HepG2 (cell line): ENCODE results near the gene SRSF11. TPM values are rescaled to one million over a fixed set of nuclear protein-coding genes. Genes with fewer than 3 reads are reported as not detected.

Experiments used
- CBFB ChIP-seq: sonication (generic); formaldehyde crosslinking; IDR thresholded peaks from 2 replicates; pipeline ENCODE4 v1.4.0; 2020; ENCODE audit warnings: missing genetic modification reagents
- ELF3 ChIP-seq: IDR thresholded peaks from 2 replicates; pipeline ENCODE4 v1.6.1; 2016; ENCODE audit warnings: missing genetic modification reagents, missing compliant biosample characterization
- GPBP1L1 ChIP-seq: sonication (generic); formaldehyde crosslinking; IDR thresholded peaks from 2 replicates; pipeline ENCODE4 v1.5.0; 2020; ENCODE audit warnings: mild to moderate bottlenecking, missing genetic modification reagents
- HNF1B ChIP-seq: sonication (generic); formaldehyde crosslinking; IDR thresholded peaks from 2 replicates; pipeline ENCODE4 v1.5.1; 2020; ENCODE audit warnings: mild to moderate bottlenecking, moderate library complexity, missing genetic modification reagents
- HOXA7 ChIP-seq: sonication (generic); formaldehyde crosslinking; IDR thresholded peaks from 2 replicates; pipeline ENCODE4 v1.8.1; 2022; ENCODE audit warnings: mild to moderate bottlenecking, missing genetic modification reagents, moderate library complexity
- NRL ChIP-seq: sonication (generic); formaldehyde crosslinking; IDR thresholded peaks from 2 replicates; pipeline ENCODE4 v1.5.0; 2020; ENCODE audit warnings: missing genetic modification reagents, mild to moderate bottlenecking, moderate library complexity, borderline replicate concordance
- PAXIP1 ChIP-seq: sonication (generic); formaldehyde crosslinking; conservative IDR thresholded peaks from 2 replicates; pipeline ENCODE4 v1.4.0; 2020; ENCODE audit warnings: mild to moderate bottlenecking, missing genetic modification reagents, moderate library complexity
- SCMH1 ChIP-seq: sonication (generic); formaldehyde crosslinking; IDR thresholded peaks from 2 replicates; pipeline ENCODE4 v1.9.0; 2021; ENCODE audit warnings: missing genetic modification reagents, mild to moderate bottlenecking, borderline replicate concordance
- STAT5B ChIP-seq: sonication (generic); formaldehyde crosslinking; IDR thresholded peaks from 2 replicates; pipeline ENCODE4 v1.4.0; 2020; ENCODE audit warnings: missing genetic modification reagents
- SUZ12 ChIP-seq: fragments of 150-350 bp; IDR thresholded peaks from 2 replicates; pipeline ENCODE4 v1.6.1; 2014; ENCODE audit warnings: low read depth, low read length
- ZKSCAN5 ChIP-seq: sonication (generic); formaldehyde crosslinking; IDR thresholded peaks from 2 replicates; pipeline ENCODE4 v1.5.1; 2020; ENCODE audit warnings: mild to moderate bottlenecking, missing genetic modification reagents
- ZNF432 ChIP-seq: sonication (generic); formaldehyde crosslinking; IDR thresholded peaks from 2 replicates; pipeline ENCODE4 v1.5.0; 2020; ENCODE audit warnings: missing genetic modification reagents, mild to moderate bottlenecking, borderline replicate concordance
- ZNF672 ChIP-seq: sonication (generic); formaldehyde crosslinking; IDR thresholded peaks from 2 replicates; pipeline ENCODE4 v1.8.1; 2022; ENCODE audit warnings: missing genetic modification reagents
- ZNF704 ChIP-seq: sonication (generic); formaldehyde crosslinking; IDR thresholded peaks from 2 replicates; pipeline ENCODE4 v1.8.1; 2023; ENCODE audit warnings: mild to moderate bottlenecking, inconsistent platforms, moderate library complexity, missing genetic modification reagents, borderline replicate concordance
- ZNF737 ChIP-seq: sonication (generic); formaldehyde crosslinking; IDR thresholded peaks from 2 replicates; pipeline ENCODE4 v1.5.0; 2020; ENCODE audit warnings: missing genetic modification reagents, mild to moderate bottlenecking, borderline replicate concordance
- polyA plus RNA-seq, 8 experiments: library from polyadenylated mRNA; depleted of rRNA in 3 of 8; stranded (reverse) in 7 of 8; unstranded in 1 of 8; fragments of >200 nt; fragmentation: Illumina TruSeq in 4 of 8; extraction: Trizol in 4 of 8; gene quantifications; 2 replicates each; pipeline versions ENCODE4 v1.2.1 to v1.2.3, GENCODE V29; 2011 to 2016; ENCODE audit warnings: low read depth in 4 of 8, missing spikeins in 1 of 8, mixed read lengths in 1 of 8; ENCODE audit not compliant: insufficient read depth in 1 of 8
- total RNA-seq, 5 experiments: library from RNA; depleted of rRNA; stranded (reverse); fragments of >200 nt; fragmentation: Illumina TruSeq; extraction: Trizol; gene quantifications; 2 replicates each; pipeline ENCODE4 v1.2.3, GENCODE V29; 2016; ENCODE audit warnings: low read depth in 1 of 5
- TF ChIP-seq, protein P1 (sequence below): sonication (generic); formaldehyde crosslinking; conservative IDR thresholded peaks from 2 replicates; pipeline ENCODE4 v1.4.0; 2020; ENCODE audit warnings: missing genetic modification reagents
- TF ChIP-seq, protein P2 (sequence below), 2 experiments: sonication (generic) in 1 of 2; formaldehyde crosslinking in 1 of 2; IDR thresholded peaks; 2 replicates each; pipeline versions ENCODE4 v1.4.0 to v1.6.1; 2018 to 2020; ENCODE audit warnings: missing genetic modification reagents in 2 of 2, borderline replicate concordance in 1 of 2, low read depth in 1 of 2, mild to moderate bottlenecking in 1 of 2, missing biosample characterization in 1 of 2

The SRSF11 gene
- total and polyA plus RNA-seq, 2 of the 13 experiments (the other 11 are each of a cell fraction or from before 2014, with no cell fraction given), result 118 to 381 TPM

DNA sequence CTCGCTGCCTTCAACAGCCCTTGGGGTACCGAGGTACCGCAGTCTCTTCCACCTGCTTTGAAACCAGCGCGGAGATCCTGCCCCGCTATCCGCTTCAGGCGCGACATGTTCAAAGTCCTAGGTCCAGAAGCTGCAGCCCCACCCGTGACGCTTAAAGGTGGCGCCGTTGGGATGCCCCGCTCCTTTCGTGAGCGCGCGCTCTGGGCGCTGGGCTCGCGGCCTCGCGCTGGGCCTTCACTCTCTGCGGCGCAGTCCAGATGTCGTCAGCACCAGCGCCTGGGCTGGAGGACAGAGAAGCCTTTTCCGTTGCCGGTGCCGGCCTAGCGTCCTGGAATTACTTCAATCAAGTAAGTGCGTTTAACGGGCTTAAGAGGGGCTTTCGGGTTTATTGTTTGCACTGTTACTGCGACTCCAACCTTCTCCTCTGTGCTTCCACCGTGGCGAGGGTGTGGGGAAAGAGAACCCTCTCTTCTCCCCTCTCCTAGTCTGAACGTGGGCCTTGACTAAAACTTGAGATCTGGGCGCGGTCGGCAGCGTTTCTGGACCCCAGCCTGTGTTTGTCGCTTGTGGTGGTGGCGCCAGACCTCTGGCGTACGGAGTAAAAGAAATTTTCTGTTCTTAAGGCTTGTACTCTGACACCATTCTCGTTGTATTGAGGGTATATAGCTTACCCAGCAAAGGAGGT lies 15.6 kb upstream of the SRSF11 start, which contains the start of gene LRRC40 (continued):
- peak; percentile 84 for TF ChIP-seq PAXIP1 (CRISPR knock-in tag)
- TF ChIP-seq, protein P1, sequence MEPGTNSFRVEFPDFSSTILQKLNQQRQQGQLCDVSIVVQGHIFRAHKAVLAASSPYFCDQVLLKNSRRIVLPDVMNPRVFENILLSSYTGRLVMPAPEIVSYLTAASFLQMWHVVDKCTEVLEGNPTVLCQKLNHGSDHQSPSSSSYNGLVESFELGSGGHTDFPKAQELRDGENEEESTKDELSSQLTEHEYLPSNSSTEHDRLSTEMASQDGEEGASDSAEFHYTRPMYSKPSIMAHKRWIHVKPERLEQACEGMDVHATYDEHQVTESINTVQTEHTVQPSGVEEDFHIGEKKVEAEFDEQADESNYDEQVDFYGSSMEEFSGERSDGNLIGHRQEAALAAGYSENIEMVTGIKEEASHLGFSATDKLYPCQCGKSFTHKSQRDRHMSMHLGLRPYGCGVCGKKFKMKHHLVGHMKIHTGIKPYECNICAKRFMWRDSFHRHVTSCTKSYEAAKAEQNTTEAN (CRISPR knock-in tag), result peak; percentile 20; the same call in 1 of the 2 replicates
- TF ChIP-seq HOXA7, result no peak
- no peak for TF ChIP-seq SCMH1 (CRISPR knock-in tag)
- TF ChIP-seq, protein P2, sequence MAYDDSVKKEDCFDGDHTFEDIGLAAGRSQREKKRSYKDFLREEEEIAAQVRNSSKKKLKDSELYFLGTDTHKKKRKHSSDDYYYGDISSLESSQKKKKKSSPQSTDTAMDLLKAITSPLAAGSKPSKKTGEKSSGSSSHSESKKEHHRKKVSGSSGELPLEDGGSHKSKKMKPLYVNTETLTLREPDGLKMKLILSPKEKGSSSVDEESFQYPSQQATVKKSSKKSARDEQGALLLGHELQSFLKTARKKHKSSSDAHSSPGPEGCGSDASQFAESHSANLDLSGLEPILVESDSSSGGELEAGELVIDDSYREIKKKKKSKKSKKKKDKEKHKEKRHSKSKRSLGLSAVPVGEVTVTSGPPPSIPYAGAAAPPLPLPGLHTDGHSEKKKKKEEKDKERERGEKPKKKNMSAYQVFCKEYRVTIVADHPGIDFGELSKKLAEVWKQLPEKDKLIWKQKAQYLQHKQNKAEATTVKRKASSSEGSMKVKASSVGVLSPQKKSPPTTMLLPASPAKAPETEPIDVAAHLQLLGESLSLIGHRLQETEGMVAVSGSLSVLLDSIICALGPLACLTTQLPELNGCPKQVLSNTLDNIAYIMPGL (CRISPR knock-in tag; IDR thresholded peaks at IDR 0.05; ENCODE audit: borderline replicate concordance in 1 of 2, low read depth in 1 of 2), result peak; percentile 93 to 96
- TF ChIP-seq NRL (CRISPR knock-in tag), result peak; percentile 93
- peak; percentile 46; the same call in 1 of the 2 replicates for TF ChIP-seq ZNF737 (CRISPR knock-in tag)
- peak; percentile 76 for TF ChIP-seq ELF3 (CRISPR knock-in tag)
- TF ChIP-seq HNF1B (CRISPR knock-in tag), result peak; percentile 92
- no peak for TF ChIP-seq ZKSCAN5
- TF ChIP-seq ZNF704 (CRISPR knock-in tag), result no peak
- no peak for TF ChIP-seq GPBP1L1
- TF ChIP-seq SUZ12, result 0 out of 2 replicates have a peak, but pooled peaks have one; percentile 5
- no peak for TF ChIP-seq ZNF672 (CRISPR knock-in tag)
- TF ChIP-seq CBFB (CRISPR knock-in tag), result peak; percentile 89; the same call in 1 of the 2 replicates
- no peak for TF ChIP-seq ZNF432
- TF ChIP-seq STAT5B (CRISPR knock-in tag), result peak; percentile 57; the same call in 1 of the 2 replicates
